Ascending aorta (tissue), 2 donors: ENCODE data around the gene C2orf92. TPM values are rescaled to one million over a fixed set of nuclear protein-coding genes. Genes with fewer than 3 reads are reported as not detected.

Experiments used
- DNase-seq, 2 donors: peaks; one replicate each; pipeline ENCODE4 v3.0.0-alpha.2; 2019; ENCODE audit warnings: low spot score in 2 of 2
- H3K27ac ChIP-seq, 2 donors: fragments of 200-600 bp; sonication (generic); one replicate each; pipeline ENCODE4 v1.5.1; 2016 to 2017; ENCODE audit warnings: mild to moderate bottlenecking in 1 of 2
- H3K27me3 ChIP-seq: fragments of 200-600 bp; sonication (generic); one replicate; pipeline ENCODE4 v1.5.1; 2017
- H3K36me3 ChIP-seq, 2 donors: fragments of 200-600 bp; sonication (generic); one replicate each; pipeline ENCODE4 v1.5.1; 2016
- H3K4me1 ChIP-seq, 2 donors: fragments of 200-600 bp; sonication (generic); one replicate each; pipeline ENCODE4 v1.5.1; 2016 to 2017; ENCODE audit warnings: mild to moderate bottlenecking in 1 of 2
- H3K4me3 ChIP-seq, 2 donors: fragments of 200-600 bp; sonication (generic); one replicate each; pipeline ENCODE4 v1.5.1; 2016 to 2017; ENCODE audit warnings: mild to moderate bottlenecking in 1 of 2
- H3K9me3 ChIP-seq, 2 donors: fragments of 200-600 bp; sonication (generic); one replicate each; pipeline ENCODE4 v1.5.1; 2016
- CTCF ChIP-seq, 3 experiments: fragments of 200-600 bp in 2 of 3; fragments of 450-650 bp in 1 of 3; sonication (generic) in 2 of 3; IDR thresholded peaks; one replicate each; pipeline ENCODE4 v1.5.1; 2016 to 2019; ENCODE audit warnings: antibody characterized with exemption in 3 of 3, mild to moderate bottlenecking in 1 of 3, moderate library complexity in 1 of 3
- intact Hi-C: fragments of 100-400 bp; cut with DNase I; formaldehyde crosslinking; loops from one replicate; pipeline ENCODE4 v1.15.1; 2023
- total RNA-seq: library from RNA; depleted of rRNA; stranded (reverse); fragments of >200 nt; gene quantifications from one replicate; pipeline ENCODE4 v1.1.0, GENCODE V29; 2016

The C2orf92 gene
- total RNA-seq, 1 donor from 2014 or later = 4.6 TPM

DNA sequence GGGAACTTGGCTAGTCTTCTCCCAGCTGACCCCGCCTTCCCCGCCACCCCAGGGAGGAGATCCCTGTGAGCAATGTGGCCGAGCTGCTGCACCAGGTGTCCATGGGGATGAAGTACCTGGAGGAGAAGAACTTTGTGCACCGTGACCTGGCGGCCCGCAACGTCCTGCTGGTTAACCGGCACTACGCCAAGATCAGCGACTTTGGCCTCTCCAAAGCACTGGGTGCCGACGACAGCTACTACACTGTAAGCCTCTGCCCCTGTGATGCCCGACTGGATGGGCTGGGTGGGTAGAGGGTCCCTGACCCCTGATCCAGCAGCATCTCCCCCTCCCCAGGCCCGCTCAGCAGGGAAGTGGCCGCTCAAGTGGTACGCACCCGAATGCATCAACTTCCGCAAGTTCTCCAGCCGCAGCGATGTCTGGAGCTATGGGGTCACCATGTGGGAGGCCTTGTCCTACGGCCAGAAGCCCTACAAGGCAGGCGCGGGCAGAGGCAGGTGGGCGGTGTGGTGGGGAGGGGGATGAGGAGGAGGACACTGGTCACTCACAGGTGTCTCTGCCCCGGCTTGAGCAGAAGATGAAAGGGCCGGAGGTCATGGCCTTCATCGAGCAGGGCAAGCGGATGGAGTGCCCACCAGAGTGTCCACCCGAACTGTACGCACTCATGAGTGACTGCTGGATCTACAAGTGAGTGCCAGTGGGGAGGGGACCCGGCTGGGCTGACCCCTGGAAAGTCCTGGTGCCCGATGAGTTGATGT is 68.1 kb downstream of the C2orf92 start:
- Histone ChIP-seq H3K27ac (no peak overlapping the region), H3K9me3 (no peaks in the 10 kb centered on the region), H3K27me3 (no peaks in the 10 kb centered on the region), H3K4me3 (no peak overlapping the region), H3K36me3 (no peaks in the 10 kb centered on the region), H3K4me1 (no peaks in the 10 kb centered on the region)
- no peak for TF ChIP-seq CTCF (IDR thresholded peaks at IDR 0.05)
- intact Hi-C loops = no loop called here
- DNase-seq = no peak

- Histone ChIP-seq H3K27me3 (no peaks in the 10 kb centered on the region), H3K4me1 (no peaks in the 10 kb centered on the region), H3K36me3 (no peaks in the 10 kb centered on the region), H3K4me3 (no peak overlapping the region), H3K9me3 (no peaks in the 10 kb centered on the region), H3K27ac (no peak overlapping the region)
- TF ChIP-seq CTCF (IDR thresholded peaks at IDR 0.05) = no peak
- DNase-seq = no peak
- intact Hi-C loops = no loop called here
Observed at GRCh38 chr2:97738179-97739019, 68.9 kb downstream of the C2orf92 start.

DNA sequence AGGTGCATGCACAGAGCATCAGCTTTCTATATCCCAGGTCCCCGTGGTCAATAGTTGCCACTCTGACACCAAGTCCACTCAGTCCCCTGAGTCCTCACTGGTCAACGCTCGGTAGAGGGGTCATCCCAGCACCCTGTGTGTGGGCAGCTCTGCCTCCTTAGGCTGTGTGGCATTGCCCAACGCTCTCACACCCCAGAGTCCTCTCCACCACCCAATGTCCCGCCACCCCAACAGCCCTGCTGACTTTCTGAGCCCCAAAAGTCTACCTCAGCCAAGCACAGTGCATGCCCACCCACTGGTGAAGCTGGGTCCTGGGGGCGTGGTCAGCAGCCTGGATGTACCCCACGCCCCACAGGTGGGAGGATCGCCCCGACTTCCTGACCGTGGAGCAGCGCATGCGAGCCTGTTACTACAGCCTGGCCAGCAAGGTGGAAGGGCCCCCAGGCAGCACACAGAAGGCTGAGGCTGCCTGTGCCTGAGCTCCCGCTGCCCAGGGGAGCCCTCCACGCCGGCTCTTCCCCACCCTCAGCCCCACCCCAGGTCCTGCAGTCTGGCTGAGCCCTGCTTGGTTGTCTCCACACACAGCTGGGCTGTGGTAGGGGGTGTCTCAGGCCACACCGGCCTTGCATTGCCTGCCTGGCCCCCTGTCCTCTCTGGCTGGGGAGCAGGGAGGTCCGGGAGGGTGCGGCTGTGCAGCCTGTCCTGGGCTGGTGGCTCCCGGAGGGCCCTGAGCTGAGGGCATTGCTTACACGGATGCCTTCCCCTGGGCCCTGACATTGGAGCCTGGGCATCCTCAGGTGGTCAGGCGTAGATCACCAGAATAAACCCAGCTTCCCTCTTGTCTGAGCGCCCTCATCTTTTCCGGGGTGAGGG is 69.7 kb downstream of the C2orf92 start:
- Histone ChIP-seq H3K27ac (no peak overlapping the region), H3K9me3 (no peaks in the 10 kb centered on the region), H3K4me1 (no peaks in the 10 kb centered on the region), H3K27me3 (no peaks in the 10 kb centered on the region), H3K4me3 (no peak overlapping the region), H3K36me3 (no peaks in the 10 kb centered on the region)
- no peak for DNase-seq
- no peak for TF ChIP-seq CTCF (IDR thresholded peaks at IDR 0.05)
- intact Hi-C loops = no loop called here

DNA sequence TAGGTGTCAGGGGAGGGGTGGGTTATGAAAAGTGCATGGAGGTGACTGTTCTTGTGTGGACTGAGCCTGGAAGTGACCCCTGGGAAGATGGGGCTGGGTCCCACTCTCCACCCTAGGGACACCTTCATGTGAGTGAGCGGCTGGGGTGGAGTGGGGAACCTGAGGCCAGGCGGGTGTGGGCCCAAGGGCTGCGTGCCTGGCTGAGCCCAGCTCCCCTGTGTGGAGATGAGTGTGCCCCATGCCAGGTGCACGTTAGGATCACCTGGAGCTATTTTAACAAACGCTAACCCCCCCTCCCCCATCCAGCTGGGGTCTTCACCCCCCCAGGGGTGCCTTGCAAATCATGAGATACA is 70.4 kb downstream of the C2orf92 start:
- no peaks in the 10 kb centered on the region for H3K9me3 ChIP-seq
- H3K27ac ChIP-seq = no peak overlapping the region
- TF ChIP-seq CTCF (IDR thresholded peaks at IDR 0.05) = no peak
- H3K36me3 ChIP-seq = no peaks in the 10 kb centered on the region
- intact Hi-C loops = no loop called here
- no peaks in the 10 kb centered on the region for H3K27me3 ChIP-seq
- DNase-seq = no peak
- no peaks in the 10 kb centered on the region for H3K4me1 ChIP-seq
- H3K4me3 ChIP-seq = no peak overlapping the region

DNA sequence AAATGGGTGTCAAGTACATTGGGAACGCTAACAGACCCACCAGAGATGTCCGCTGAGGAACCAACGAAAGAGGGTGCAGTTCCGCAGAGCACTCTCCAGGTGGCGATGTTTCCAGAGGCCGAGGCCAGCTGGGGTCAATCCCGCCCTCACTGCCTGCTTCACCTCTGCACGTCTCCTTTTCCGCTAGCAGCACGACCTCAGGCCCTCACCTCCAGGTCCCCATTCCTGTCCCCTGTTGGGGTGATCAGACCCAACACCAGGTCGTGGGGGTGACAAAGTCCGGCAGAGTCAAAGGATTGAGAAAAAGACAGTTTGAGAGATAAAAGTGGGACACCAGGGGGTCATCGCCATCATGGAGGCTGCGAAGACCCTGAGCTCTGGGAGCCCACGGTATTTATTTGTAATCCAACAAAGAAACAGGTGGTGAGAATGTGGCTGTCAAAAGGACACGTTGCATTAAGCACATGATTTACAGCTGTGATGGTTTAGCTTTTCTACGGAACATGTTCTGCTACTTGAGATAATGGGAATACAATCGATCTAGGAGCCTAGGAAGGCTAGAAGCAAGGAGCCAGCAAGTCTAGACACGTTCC is 71.2 kb downstream of the C2orf92 start:
- intact Hi-C loops = no loop called here
- Histone ChIP-seq H3K36me3 (no peaks in the 10 kb centered on the region), H3K4me3 (no peak overlapping the region), H3K4me1 (no peaks in the 10 kb centered on the region), H3K9me3 (no peaks in the 10 kb centered on the region), H3K27me3 (no peaks in the 10 kb centered on the region), H3K27ac (no peak overlapping the region)
- peak; percentile 14 to 48 (median 35) for TF ChIP-seq CTCF (IDR thresholded peaks at IDR 0.05)
- no peak for DNase-seq
